CD4-positive, alpha-beta T cell (primary cell): Measurements from ENCODE around the gene CROCC2. TPM values are rescaled to one million over a fixed set of nuclear protein-coding genes. Genes with fewer than 3 reads are reported as not detected.

Experiments
- ATAC-seq: fragments of 200-7000 bp; cut with Tn5 transposase; one replicate; pipeline ENCODE4 v1.10.0; 2022; ENCODE audit warnings: mild to moderate bottlenecking; ENCODE audit not compliant: poor library complexity
- CTCF ChIA-PET: fragments of 350-600 bp; sonication (Branson Sonifier 250); formaldehyde crosslinking; loops from one replicate; lab custom pipeline; 2021; ENCODE audit warnings: antibody characterized with exemption, inconsistent platforms; lab: Charles Lee
- POLR2A ChIA-PET: fragments of 350-600 bp; sonication (Branson Sonifier 250); formaldehyde crosslinking; loops from one replicate; lab custom pipeline; 2021; ENCODE audit warnings: antibody characterized with exemption, inconsistent platforms; lab: Charles Lee
- DNase-seq, 14 experiments: peaks; one replicate each; pipeline ENCODE4 v3.0.0-alpha.2; 2013 to 2020; ENCODE audit warnings: mixed read lengths in 2 of 14
- H3K27ac ChIP-seq, 2 donors: one replicate each; pipeline versions ENCODE4 v1.5.1 to v1.7.0; 2013; ENCODE audit warnings: low read length in 2 of 2, low read depth in 1 of 2, mild to moderate bottlenecking in 1 of 2
- H3K27me3 ChIP-seq, 2 experiments: 1 replicate in 1 of 2; 2 replicates in 1 of 2; pipeline versions ENCODE4 v1.6.1 to v1.7.0; 2013; ENCODE audit warnings: low read length in 2 of 2, control low read depth in 1 of 2, mild to moderate bottlenecking in 1 of 2, moderate library complexity in 1 of 2; ENCODE audit not compliant: insufficient read depth in 2 of 2, control insufficient read depth in 1 of 2
- H3K36me3 ChIP-seq: one replicate; pipeline ENCODE4 v1.6.1; 2013; ENCODE audit warnings: low read length, control low read depth; ENCODE audit not compliant: insufficient read depth
- H3K4me1 ChIP-seq: one replicate; pipeline ENCODE4 v1.6.1; 2013; ENCODE audit warnings: low read length, control low read depth; ENCODE audit not compliant: insufficient read depth
- H3K4me3 ChIP-seq: one replicate; pipeline ENCODE4 v1.5.1; 2013; ENCODE audit warnings: mild to moderate bottlenecking, low read length, moderate library complexity
- H3K9me3 ChIP-seq, 2 experiments: 1 replicate in 1 of 2; 2 replicates in 1 of 2; pipeline versions ENCODE4 v1.6.1 to v1.7.0; 2013; ENCODE audit warnings: low read length in 2 of 2, mild to moderate bottlenecking in 2 of 2, control low read depth in 1 of 2, moderate library complexity in 1 of 2; ENCODE audit not compliant: control insufficient read depth in 1 of 2, insufficient read depth in 1 of 2
- H3K27ac Mint-ChIP-seq: one replicate; pipeline ENCODE4 v1.8.0; 2020; ENCODE audit warnings: mixed read lengths
- H3K27me3 Mint-ChIP-seq: one replicate; pipeline ENCODE4 v1.8.0; 2021; ENCODE audit warnings: mixed read lengths
- H3K36me3 Mint-ChIP-seq: one replicate; pipeline ENCODE4 v1.8.0; 2021; ENCODE audit warnings: low read depth, mixed read lengths
- H3K4me1 Mint-ChIP-seq: one replicate; pipeline ENCODE4 v1.8.0; 2021; ENCODE audit warnings: low read depth, mixed read lengths
- H3K4me3 Mint-ChIP-seq: one replicate; pipeline ENCODE4 v1.8.0; 2020; ENCODE audit warnings: mild to moderate bottlenecking, mixed read lengths
- H3K9me3 Mint-ChIP-seq: one replicate; pipeline ENCODE4 v1.8.0; 2020; ENCODE audit warnings: mixed read lengths
- CTCF ChIP-seq: fragments of 200-600 bp; IDR thresholded peaks from one replicate; pipeline ENCODE4 v1.8.0; 2022; ENCODE audit warnings: antibody characterized with exemption, mild to moderate bottlenecking
- intact Hi-C, 2 experiments: fragments of 100-400 bp; cut with DNase I in 1 of 2; cut with micrococcal nuclease in 1 of 2; formaldehyde crosslinking; loops; one replicate each; pipeline versions ENCODE4 v1.15.1 to v1.9.0; 2023 to 2025; cut with DNase I, micrococcal nuclease
- total RNA-seq, 174 experiments: library from RNA in 2 of 174; stranded (reverse) in 2 of 174; gene quantifications; one replicate each; pipeline ENCODE4 v1.2.3 and lab custom pipeline; 2021 to 2026

CROCC2 gene
- total RNA-seq, 2 experiments from 2014 or later: not detected

GRCh38 chr2:241011751-241012510, 105.8 kb downstream of the CROCC2 start:
- POLR2A ChIA-PET: interaction anchor here (1.0 kb wide), 1 partner anchor 84 kb away, joined by 3 read pairs; no protein-coding TSS in a partner anchor
- Histone ChIP-seq H3K4me3 (peak overlapping the region; percentile 7), H3K27me3 (peaks cover 0 to 3% of the 10 kb centered on the region in 2 experiments), H3K4me1 (peaks cover 44% of the 10 kb centered on the region), H3K9me3 (peaks cover 0 to 12% of the 10 kb centered on the region in 2 experiments), H3K27ac (no peak overlapping the region), H3K36me3 (no peaks in the 10 kb centered on the region)
- H3K36me3 Mint-ChIP-seq: no peaks in the 10 kb centered on the region
- CTCF ChIA-PET: no interaction called here
- DNase-seq: peak in 5 of 14 experiments; percentile 21 to 39 (median 32)
- peak; percentile 20 for ATAC-seq
- no peak for TF ChIP-seq CTCF
- H3K27ac Mint-ChIP-seq: peak overlapping the region; percentile 66
- H3K4me1 Mint-ChIP-seq: peaks cover 33% of the 10 kb centered on the region
- no peak overlapping the region for H3K4me3 Mint-ChIP-seq
- no peaks in the 10 kb centered on the region for H3K27me3 Mint-ChIP-seq
- no peaks in the 10 kb centered on the region for H3K9me3 Mint-ChIP-seq
- intact Hi-C loops: loop anchor here in 1 of 2 experiments (10.0 kb wide), 2 partner anchors 63 to 143 kb away; partner anchors contain the start of gene PPP1R7

GRCh38 chr2:241014224-241014623, 108.1 kb downstream of the CROCC2 start:
- Histone ChIP-seq H3K4me1 (peaks cover 31% of the 10 kb centered on the region), H3K27ac (no peak overlapping the region), H3K4me3 (no peak overlapping the region), H3K36me3 (no peaks in the 10 kb centered on the region), H3K9me3 (peaks cover 0 to 7% of the 10 kb centered on the region in 2 experiments), H3K27me3 (no peaks in the 10 kb centered on the region)
- intact Hi-C loops: loop anchor here in 1 of 2 experiments (10.0 kb wide), 2 partner anchors 61 to 141 kb away; partner anchors contain the start of gene PPP1R7
- no peaks in the 10 kb centered on the region for H3K27me3 Mint-ChIP-seq
- TF ChIP-seq CTCF: no peak
- H3K27ac Mint-ChIP-seq: peak overlapping the region; percentile 3
- H3K4me1 Mint-ChIP-seq: peaks cover 27% of the 10 kb centered on the region
- no peaks in the 10 kb centered on the region for H3K9me3 Mint-ChIP-seq
- ChIA-PET CTCF (no interaction called here), POLR2A (no interaction called here)
- no peak overlapping the region for H3K4me3 Mint-ChIP-seq
- DNase-seq (peak in 1 of 14 experiments; percentile 20), ATAC-seq (no peak)
- no peaks in the 10 kb centered on the region for H3K36me3 Mint-ChIP-seq

GRCh38 chr2:241014764-241015163, 108.6 kb downstream of the CROCC2 start:
- Histone ChIP-seq H3K36me3 (no peaks in the 10 kb centered on the region), H3K9me3 (peaks cover 0 to 7% of the 10 kb centered on the region in 2 experiments), H3K4me1 (peaks cover 25% of the 10 kb centered on the region), H3K4me3 (no peak overlapping the region), H3K27ac (no peak overlapping the region), H3K27me3 (no peaks in the 10 kb centered on the region)
- Mint-ChIP-seq H3K4me3 (no peak overlapping the region), H3K36me3 (no peaks in the 10 kb centered on the region), H3K27me3 (no peaks in the 10 kb centered on the region), H3K4me1 (peaks cover 21% of the 10 kb centered on the region), H3K27ac (peak overlapping the region; percentile 3), H3K9me3 (no peaks in the 10 kb centered on the region)
- no peak for TF ChIP-seq CTCF
- POLR2A ChIA-PET: no interaction called here
- DNase-seq (no peak), ATAC-seq (no peak)
- intact Hi-C loops: loop anchor here in 1 of 2 experiments (10.0 kb wide), 2 partner anchors 60 to 140 kb away; partner anchors contain the start of gene PPP1R7
- CTCF ChIA-PET: no interaction called here
